ENCODE data around the gene CNNM4. TPM values are rescaled to one million over a fixed set of nuclear protein-coding genes. Genes with fewer than 3 reads are reported as not detected.

CNNM4 gene
- total RNA-seq, 1 donor from 2014 or later, result 5.8 TPM

DNA sequence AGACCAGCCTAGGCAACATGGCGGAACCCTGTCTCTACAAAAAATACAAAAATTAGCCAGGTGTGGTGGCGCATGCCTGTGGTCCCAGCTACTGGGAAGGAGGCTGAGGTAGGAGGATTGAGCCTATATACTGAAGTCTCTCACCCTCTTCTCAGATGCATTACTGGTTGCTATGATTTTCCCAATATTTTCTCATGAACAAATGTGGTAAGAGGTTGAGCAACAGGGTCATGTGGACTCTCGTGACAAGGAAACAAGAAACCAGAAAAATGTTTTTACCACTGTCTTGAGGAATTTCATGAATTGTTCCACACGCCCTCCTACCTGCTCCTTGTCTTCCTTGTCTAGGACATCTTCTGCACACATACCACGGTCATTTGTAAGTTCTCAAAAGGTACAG, 33.3 kb upstream of the CNNM4 start:
- Histone ChIP-seq H3K79me2 (ENCODE audit: insufficient read depth, low read length) (no peaks in the 10 kb centered on the region), H3K27ac (ENCODE audit: low read depth, low read length) (no peak overlapping the region), H3K27me3 (ENCODE audit: insufficient read depth, low read length) (no peaks in the 10 kb centered on the region), H3K9me3 (ENCODE audit: insufficient read depth, low read depth, low read length) (no peaks in the 10 kb centered on the region), H3K9ac (ENCODE audit: low read length) (no peak overlapping the region), H3K36me3 (ENCODE audit: insufficient read depth, low read length) (peaks cover 14% of the 10 kb centered on the region), H4K20me1 (ENCODE audit: insufficient read depth, low read length) (no peaks in the 10 kb centered on the region), H2AFZ (ENCODE audit: low read depth, low read length) (no peak overlapping the region), H3K4me2 (ENCODE audit: low read length) (no peak overlapping the region), H3K4me1 (ENCODE audit: insufficient read depth, low read length) (no peaks in the 10 kb centered on the region), H3K4me3 (ENCODE audit: insufficient read depth, low read depth, low read length) (no peak overlapping the region)
- peaks cover 4% of the 10 kb centered on the region for H3K4me1 Mint-ChIP-seq (ENCODE audit: low read depth, unreplicated experiment)
- H3K9me3 Mint-ChIP-seq (ENCODE audit: unreplicated experiment), result no peaks in the 10 kb centered on the region
- no peaks in the 10 kb centered on the region for H3K27me3 Mint-ChIP-seq (ENCODE audit: low read depth, unreplicated experiment)
- H3K4me3 Mint-ChIP-seq (ENCODE audit: unreplicated experiment), result no peak overlapping the region
- H3K27ac Mint-ChIP-seq (ENCODE audit: unreplicated experiment), result no peak overlapping the region
- FAIRE-seq (no peak), DNase-seq (ENCODE audit: low read depth) (no peak)
- peaks cover 17% of the 10 kb centered on the region for H3K36me3 Mint-ChIP-seq (ENCODE audit: low read depth, unreplicated experiment)
- TF ChIP-seq, protein P1, sequence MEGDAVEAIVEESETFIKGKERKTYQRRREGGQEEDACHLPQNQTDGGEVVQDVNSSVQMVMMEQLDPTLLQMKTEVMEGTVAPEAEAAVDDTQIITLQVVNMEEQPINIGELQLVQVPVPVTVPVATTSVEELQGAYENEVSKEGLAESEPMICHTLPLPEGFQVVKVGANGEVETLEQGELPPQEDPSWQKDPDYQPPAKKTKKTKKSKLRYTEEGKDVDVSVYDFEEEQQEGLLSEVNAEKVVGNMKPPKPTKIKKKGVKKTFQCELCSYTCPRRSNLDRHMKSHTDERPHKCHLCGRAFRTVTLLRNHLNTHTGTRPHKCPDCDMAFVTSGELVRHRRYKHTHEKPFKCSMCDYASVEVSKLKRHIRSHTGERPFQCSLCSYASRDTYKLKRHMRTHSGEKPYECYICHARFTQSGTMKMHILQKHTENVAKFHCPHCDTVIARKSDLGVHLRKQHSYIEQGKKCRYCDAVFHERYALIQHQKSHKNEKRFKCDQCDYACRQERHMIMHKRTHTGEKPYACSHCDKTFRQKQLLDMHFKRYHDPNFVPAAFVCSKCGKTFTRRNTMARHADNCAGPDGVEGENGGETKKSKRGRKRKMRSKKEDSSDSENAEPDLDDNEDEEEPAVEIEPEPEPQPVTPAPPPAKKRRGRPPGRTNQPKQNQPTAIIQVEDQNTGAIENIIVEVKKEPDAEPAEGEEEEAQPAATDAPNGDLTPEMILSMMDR (IDR thresholded peaks at IDR 0.05; ENCODE audit: insufficient read depth, low read depth, low read length), result no peak
- no peak for TF ChIP-seq EZH2 (IDR thresholded peaks at IDR 0.05; ENCODE audit: insufficient read depth, low read length)

DNA sequence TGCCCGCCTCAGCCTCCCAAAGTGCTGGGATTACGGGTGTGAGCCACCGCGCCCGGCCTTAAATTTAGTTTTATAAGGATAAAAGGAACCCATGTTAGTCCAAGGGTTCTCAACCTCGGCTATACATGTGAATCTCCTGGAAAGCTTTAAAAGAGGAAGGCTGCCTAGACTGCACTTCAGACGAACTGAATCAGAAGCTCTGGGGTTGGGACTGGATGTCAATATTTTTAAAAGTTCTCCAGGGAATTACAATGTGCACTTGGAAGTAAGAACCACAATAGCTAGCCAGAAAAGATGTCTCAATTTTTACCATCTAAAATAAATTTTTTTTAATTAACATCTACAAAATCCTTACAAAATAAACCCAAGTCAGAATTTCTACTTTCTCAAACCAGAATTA, 31.0 kb upstream of the CNNM4 start:
- H3K36me3 ChIP-seq (ENCODE audit: insufficient read depth, low read length), result peaks cover 28% of the 10 kb centered on the region
- DNase-seq (ENCODE audit: low read depth) (no peak), FAIRE-seq (no peak)
- H3K4me2 ChIP-seq (ENCODE audit: low read length), result no peak overlapping the region
- H3K27me3 Mint-ChIP-seq (ENCODE audit: low read depth, unreplicated experiment), result no peaks in the 10 kb centered on the region
- H3K9ac ChIP-seq (ENCODE audit: low read length), result no peak overlapping the region
- H3K4me3 ChIP-seq (ENCODE audit: insufficient read depth, low read depth, low read length), result no peak overlapping the region
- no peaks in the 10 kb centered on the region for H3K27me3 ChIP-seq (ENCODE audit: insufficient read depth, low read length)
- H3K27ac Mint-ChIP-seq (ENCODE audit: unreplicated experiment), result peak overlapping the region; percentile 5
- H3K36me3 Mint-ChIP-seq (ENCODE audit: low read depth, unreplicated experiment), result peaks cover 15% of the 10 kb centered on the region
- H3K4me3 Mint-ChIP-seq (ENCODE audit: unreplicated experiment), result no peak overlapping the region
- TF ChIP-seq EZH2 (IDR thresholded peaks at IDR 0.05; ENCODE audit: insufficient read depth, low read length), result no peak
- TF ChIP-seq, protein P1 (IDR thresholded peaks at IDR 0.05; ENCODE audit: insufficient read depth, low read depth, low read length), result no peak
- no peaks in the 10 kb centered on the region for H3K79me2 ChIP-seq (ENCODE audit: insufficient read depth, low read length)
- H3K27ac ChIP-seq (ENCODE audit: low read depth, low read length), result no peak overlapping the region
- H2AFZ ChIP-seq (ENCODE audit: low read depth, low read length), result no peak overlapping the region
- H3K9me3 Mint-ChIP-seq (ENCODE audit: unreplicated experiment), result no peaks in the 10 kb centered on the region
- H3K4me1 ChIP-seq (ENCODE audit: insufficient read depth, low read length), result no peaks in the 10 kb centered on the region
- H3K4me1 Mint-ChIP-seq (ENCODE audit: low read depth, unreplicated experiment), result peaks cover 4% of the 10 kb centered on the region
- H3K9me3 ChIP-seq (ENCODE audit: insufficient read depth, low read depth, low read length), result no peaks in the 10 kb centered on the region
- H4K20me1 ChIP-seq (ENCODE audit: insufficient read depth, low read length), result no peaks in the 10 kb centered on the region

DNA sequence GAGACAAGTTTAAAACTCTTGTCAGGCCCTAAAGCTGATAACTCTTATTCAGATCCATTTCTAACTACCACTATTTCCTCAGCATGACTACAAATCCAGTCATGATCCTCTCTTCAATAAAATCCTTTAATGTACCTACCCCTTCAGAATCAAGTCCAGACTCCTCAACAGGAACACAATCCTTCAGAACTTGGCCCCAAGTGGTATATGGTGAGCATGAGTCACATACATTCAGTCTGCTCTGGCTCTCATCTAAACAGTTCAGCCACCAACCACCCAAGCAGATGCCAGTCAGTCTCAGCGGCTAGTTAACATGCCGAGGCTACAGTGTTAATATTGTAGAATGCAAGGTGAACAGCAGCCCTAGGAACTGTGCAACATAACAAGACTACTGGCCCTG, 30.5 kb upstream of the CNNM4 start:
- no peak overlapping the region for H3K27ac ChIP-seq (ENCODE audit: low read depth, low read length)
- H3K9ac ChIP-seq (ENCODE audit: low read length), result no peak overlapping the region
- peak; percentile 31 for DNase-seq (ENCODE audit: low read depth)
- H4K20me1 ChIP-seq (ENCODE audit: insufficient read depth, low read length), result no peaks in the 10 kb centered on the region
- H3K4me3 ChIP-seq (ENCODE audit: insufficient read depth, low read depth, low read length), result no peak overlapping the region
- H3K4me1 Mint-ChIP-seq (ENCODE audit: low read depth, unreplicated experiment), result peaks cover 4% of the 10 kb centered on the region
- no peaks in the 10 kb centered on the region for H3K79me2 ChIP-seq (ENCODE audit: insufficient read depth, low read length)
- H2AFZ ChIP-seq (ENCODE audit: low read depth, low read length), result no peak overlapping the region
- no peak for FAIRE-seq
- no peak overlapping the region for H3K4me2 ChIP-seq (ENCODE audit: low read length)
- H3K4me1 ChIP-seq (ENCODE audit: insufficient read depth, low read length), result no peaks in the 10 kb centered on the region
- TF ChIP-seq EZH2 (IDR thresholded peaks at IDR 0.05; ENCODE audit: insufficient read depth, low read length), result no peak
- TF ChIP-seq, protein P1 (IDR thresholded peaks at IDR 0.05; ENCODE audit: insufficient read depth, low read depth, low read length), result no peak
- no peaks in the 10 kb centered on the region for H3K9me3 Mint-ChIP-seq (ENCODE audit: unreplicated experiment)
- no peaks in the 10 kb centered on the region for H3K27me3 ChIP-seq (ENCODE audit: insufficient read depth, low read length)
- H3K9me3 ChIP-seq (ENCODE audit: insufficient read depth, low read depth, low read length), result no peaks in the 10 kb centered on the region
- peak overlapping the region; percentile 5 for H3K27ac Mint-ChIP-seq (ENCODE audit: unreplicated experiment)
- peaks cover 15% of the 10 kb centered on the region for H3K36me3 Mint-ChIP-seq (ENCODE audit: low read depth, unreplicated experiment)
- H3K4me3 Mint-ChIP-seq (ENCODE audit: unreplicated experiment), result no peak overlapping the region
- peaks cover 28% of the 10 kb centered on the region for H3K36me3 ChIP-seq (ENCODE audit: insufficient read depth, low read length)
- H3K27me3 Mint-ChIP-seq (ENCODE audit: low read depth, unreplicated experiment), result no peaks in the 10 kb centered on the region
